ENCODE results near the gene CASZ1.

- TF ChIP-seq TCF12 (IDR thresholded peaks at IDR 0.05; ENCODE audit: low read depth) = no peak
- TF ChIP-seq, protein P1, sequence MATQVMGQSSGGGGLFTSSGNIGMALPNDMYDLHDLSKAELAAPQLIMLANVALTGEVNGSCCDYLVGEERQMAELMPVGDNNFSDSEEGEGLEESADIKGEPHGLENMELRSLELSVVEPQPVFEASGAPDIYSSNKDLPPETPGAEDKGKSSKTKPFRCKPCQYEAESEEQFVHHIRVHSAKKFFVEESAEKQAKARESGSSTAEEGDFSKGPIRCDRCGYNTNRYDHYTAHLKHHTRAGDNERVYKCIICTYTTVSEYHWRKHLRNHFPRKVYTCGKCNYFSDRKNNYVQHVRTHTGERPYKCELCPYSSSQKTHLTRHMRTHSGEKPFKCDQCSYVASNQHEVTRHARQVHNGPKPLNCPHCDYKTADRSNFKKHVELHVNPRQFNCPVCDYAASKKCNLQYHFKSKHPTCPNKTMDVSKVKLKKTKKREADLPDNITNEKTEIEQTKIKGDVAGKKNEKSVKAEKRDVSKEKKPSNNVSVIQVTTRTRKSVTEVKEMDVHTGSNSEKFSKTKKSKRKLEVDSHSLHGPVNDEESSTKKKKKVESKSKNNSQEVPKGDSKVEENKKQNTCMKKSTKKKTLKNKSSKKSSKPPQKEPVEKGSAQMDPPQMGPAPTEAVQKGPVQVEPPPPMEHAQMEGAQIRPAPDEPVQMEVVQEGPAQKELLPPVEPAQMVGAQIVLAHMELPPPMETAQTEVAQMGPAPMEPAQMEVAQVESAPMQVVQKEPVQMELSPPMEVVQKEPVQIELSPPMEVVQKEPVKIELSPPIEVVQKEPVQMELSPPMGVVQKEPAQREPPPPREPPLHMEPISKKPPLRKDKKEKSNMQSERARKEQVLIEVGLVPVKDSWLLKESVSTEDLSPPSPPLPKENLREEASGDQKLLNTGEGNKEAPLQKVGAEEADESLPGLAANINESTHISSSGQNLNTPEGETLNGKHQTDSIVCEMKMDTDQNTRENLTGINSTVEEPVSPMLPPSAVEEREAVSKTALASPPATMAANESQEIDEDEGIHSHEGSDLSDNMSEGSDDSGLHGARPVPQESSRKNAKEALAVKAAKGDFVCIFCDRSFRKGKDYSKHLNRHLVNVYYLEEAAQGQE (IDR thresholded peaks at IDR 0.05; ENCODE audit: low read depth) = no peak
Measured at GRCh38 chr1:10696977-10697376, 99.5 kb downstream of the CASZ1 start.

Measured in Ishikawa (cell line).